ENCODE data around the gene SGK2. TPM values are rescaled to one million over a fixed set of nuclear protein-coding genes. Genes with fewer than 3 reads are reported as not detected.

Gene SGK2
- total RNA-seq, 1 donor from 2014 or later: 0.54 TPM

GRCh38 chr20:43515628-43516027 lies 43.2 kb upstream of the SGK2 start:
- no peak for DNase-seq (ENCODE audit: low read depth)
- Histone ChIP-seq H3K4me3 (ENCODE audit: low read depth, low read length) (no peak overlapping the region), H3K36me3 (ENCODE audit: control insufficient read depth, insufficient read depth, low read length) (no peaks in the 10 kb centered on the region), H3K27me3 (ENCODE audit: control insufficient read depth, insufficient read depth, low read length) (no peaks in the 10 kb centered on the region)
- no peak for TF ChIP-seq CTCF (IDR thresholded peaks at IDR 0.05; ENCODE audit: insufficient read depth, low read length, poor library complexity, severe bottlenecking)

- H3K4me3 ChIP-seq (ENCODE audit: low read depth, low read length): no peak overlapping the region
- TF ChIP-seq CTCF (IDR thresholded peaks at IDR 0.05; ENCODE audit: insufficient read depth, low read length, poor library complexity, severe bottlenecking): no peak
- H3K27me3 ChIP-seq (ENCODE audit: control insufficient read depth, insufficient read depth, low read length): no peaks in the 10 kb centered on the region
- no peaks in the 10 kb centered on the region for H3K36me3 ChIP-seq (ENCODE audit: control insufficient read depth, insufficient read depth, low read length)
- DNase-seq (ENCODE audit: low read depth): no peak
Measured at GRCh38 chr20:43516251-43516824, 42.5 kb upstream of the SGK2 start.

- no peak for DNase-seq (ENCODE audit: low read depth)
- no peak for TF ChIP-seq CTCF (IDR thresholded peaks at IDR 0.05; ENCODE audit: insufficient read depth, low read length, poor library complexity, severe bottlenecking)
- H3K4me3 ChIP-seq (ENCODE audit: low read depth, low read length): no peak overlapping the region
- no peaks in the 10 kb centered on the region for H3K27me3 ChIP-seq (ENCODE audit: control insufficient read depth, insufficient read depth, low read length)
- no peaks in the 10 kb centered on the region for H3K36me3 ChIP-seq (ENCODE audit: control insufficient read depth, insufficient read depth, low read length)
Measured at GRCh38 chr20:43520074-43520630, 38.7 kb upstream of the SGK2 start.

GRCh38 chr20:43525021-43525420 lies 33.8 kb upstream of the SGK2 start:
- DNase-seq (ENCODE audit: low read depth): no peak
- no peaks in the 10 kb centered on the region for H3K27me3 ChIP-seq (ENCODE audit: control insufficient read depth, insufficient read depth, low read length)
- no peak overlapping the region for H3K4me3 ChIP-seq (ENCODE audit: low read depth, low read length)
- no peak for TF ChIP-seq CTCF (IDR thresholded peaks at IDR 0.05; ENCODE audit: insufficient read depth, low read length, poor library complexity, severe bottlenecking)
- no peaks in the 10 kb centered on the region for H3K36me3 ChIP-seq (ENCODE audit: control insufficient read depth, insufficient read depth, low read length)

- H3K4me3 ChIP-seq (ENCODE audit: low read depth, low read length): no peak overlapping the region
- no peak for DNase-seq (ENCODE audit: low read depth)
- no peaks in the 10 kb centered on the region for H3K36me3 ChIP-seq (ENCODE audit: control insufficient read depth, insufficient read depth, low read length)
- TF ChIP-seq CTCF (IDR thresholded peaks at IDR 0.05; ENCODE audit: insufficient read depth, low read length, poor library complexity, severe bottlenecking): no peak
- no peaks in the 10 kb centered on the region for H3K27me3 ChIP-seq (ENCODE audit: control insufficient read depth, insufficient read depth, low read length)
Measured at GRCh38 chr20:43528258-43528875, 30.5 kb upstream of the SGK2 start.

Measured in kidney epithelial cell (primary cell).